H9 (cell line): ENCODE measurements around the gene DLG2. TPM values are rescaled to one million over a fixed set of nuclear protein-coding genes. Genes with fewer than 3 reads are reported as not detected.

Experiments
- DNase-seq: peaks from one replicate; pipeline ENCODE4 v3.0.0-alpha.2; 2017
- H2AFZ ChIP-seq: one replicate; pipeline ENCODE4 v1.6.1; 2013; ENCODE audit warnings: mild to moderate bottlenecking, low read length, control low read depth, moderate library complexity
- H2AK5ac ChIP-seq: 2 replicates; pipeline ENCODE4 v1.6.1; 2013; ENCODE audit warnings: low read length, control low read depth, mixed read lengths; ENCODE audit not compliant: insufficient read length
- H2BK120ac ChIP-seq: one replicate; pipeline ENCODE4 v1.6.1; 2013; ENCODE audit warnings: low read depth, mild to moderate bottlenecking, low read length, control low read depth, inconsistent platforms; ENCODE audit not compliant: poor library complexity, severe bottlenecking
- H2BK12ac ChIP-seq: 2 replicates; pipeline ENCODE4 v1.6.1; 2013; ENCODE audit warnings: low read length, control low read depth, mixed read lengths, low read depth; ENCODE audit not compliant: insufficient read length
- H2BK15ac ChIP-seq: 2 replicates; pipeline ENCODE4 v1.6.1; 2013; ENCODE audit warnings: low read depth, low read length, control low read depth
- H2BK20ac ChIP-seq: one replicate; pipeline ENCODE4 v1.6.1; 2013; ENCODE audit warnings: low read depth, mild to moderate bottlenecking, low read length, control low read depth, inconsistent platforms; ENCODE audit not compliant: poor library complexity, severe bottlenecking
- H2BK5ac ChIP-seq: 2 replicates; pipeline ENCODE4 v1.6.1; 2013; ENCODE audit warnings: low read length, control low read depth, mixed read lengths; ENCODE audit not compliant: insufficient read length
- H3K14ac ChIP-seq: 2 replicates; pipeline ENCODE4 v1.6.1; 2013; ENCODE audit warnings: low read length, control low read depth; ENCODE audit not compliant: insufficient read depth
- H3K18ac ChIP-seq: 2 replicates; pipeline ENCODE4 v1.6.1; 2013; ENCODE audit warnings: low read depth, mild to moderate bottlenecking, mixed read lengths, low read length, control low read depth; ENCODE audit not compliant: insufficient read length
- H3K23ac ChIP-seq: 2 replicates; pipeline ENCODE4 v1.6.1; 2013; ENCODE audit warnings: low read length, control low read depth, mixed read lengths, low read depth; ENCODE audit not compliant: insufficient read length
- H3K23me2 ChIP-seq: 2 replicates; pipeline ENCODE4 v1.6.1; 2013; ENCODE audit warnings: low read depth, mild to moderate bottlenecking, mixed read lengths, low read length, control low read depth; ENCODE audit not compliant: insufficient read length, poor library complexity, severe bottlenecking
- H3K27ac ChIP-seq: 2 replicates; pipeline ENCODE4 v1.5.1; 2013; ENCODE audit warnings: low read length, control low read depth, mixed read lengths, low read depth; ENCODE audit not compliant: insufficient read length
- H3K27me3 ChIP-seq: 2 replicates; pipeline ENCODE4 v1.6.1; 2013; ENCODE audit warnings: low read length, control low read depth, inconsistent platforms; ENCODE audit not compliant: insufficient read depth
- H3K4ac ChIP-seq: 2 replicates; pipeline ENCODE4 v1.6.1; 2013; ENCODE audit warnings: low read depth, mild to moderate bottlenecking, control low read depth, inconsistent platforms, low read length, moderate library complexity
- H3K4me1 ChIP-seq: 2 replicates; pipeline ENCODE4 v1.6.1; 2013; ENCODE audit warnings: low read length, control low read depth, inconsistent platforms; ENCODE audit not compliant: insufficient read depth
- H3K4me2 ChIP-seq: 2 replicates; pipeline ENCODE4 v1.6.1; 2013; ENCODE audit warnings: low read length, control low read depth, mixed read lengths; ENCODE audit not compliant: insufficient read length, insufficient read depth
- H3K56ac ChIP-seq: 2 replicates; pipeline ENCODE4 v1.6.1; 2013; ENCODE audit warnings: low read depth, mild to moderate bottlenecking, mixed read lengths, low read length, control low read depth; ENCODE audit not compliant: insufficient read length
- H3K79me1 ChIP-seq: 2 replicates; pipeline ENCODE4 v1.6.1; 2013; ENCODE audit warnings: low read depth, mild to moderate bottlenecking, moderate library complexity, low read length, control low read depth, inconsistent platforms; ENCODE audit not compliant: insufficient read depth, poor library complexity, severe bottlenecking
- H3K79me2 ChIP-seq: 2 replicates; pipeline ENCODE4 v1.6.1; 2013; ENCODE audit warnings: low read length, control low read depth, inconsistent platforms; ENCODE audit not compliant: insufficient read depth
- H3K9ac ChIP-seq: 2 replicates; pipeline ENCODE4 v1.6.1; 2013; ENCODE audit warnings: low read length, control low read depth, mixed read lengths; ENCODE audit not compliant: insufficient read length; ENCODE audit errors: extremely low read depth
- H3K9me3 ChIP-seq: one replicate; pipeline ENCODE4 v1.6.1; 2013; ENCODE audit warnings: low read depth, low read length, inconsistent platforms; ENCODE audit not compliant: control insufficient read depth
- H3T11ph ChIP-seq: one replicate; pipeline ENCODE4 v1.6.1; 2013; ENCODE audit warnings: mild to moderate bottlenecking, low read length, control low read depth, inconsistent platforms
- H4K20me1 ChIP-seq: one replicate; pipeline ENCODE4 v1.6.1; 2013; ENCODE audit not compliant: control insufficient read depth, insufficient read length, insufficient read depth
- H4K5ac ChIP-seq: 2 replicates; pipeline ENCODE4 v1.6.1; 2013; ENCODE audit warnings: low read depth, mild to moderate bottlenecking, mixed read lengths, low read length, control low read depth; ENCODE audit not compliant: insufficient read length
- H4K8ac ChIP-seq: replicated peaks from 2 replicates; pipeline ENCODE4 v1.6.1; 2013; ENCODE audit warnings: low read length, control low read depth, mixed read lengths, low read depth; ENCODE audit not compliant: insufficient read length
- H4K91ac ChIP-seq: 2 replicates; pipeline ENCODE4 v1.6.1; 2013; ENCODE audit warnings: low read depth, mild to moderate bottlenecking, moderate library complexity, mixed read lengths, low read length, control low read depth; ENCODE audit not compliant: insufficient read length
- H3K27ac Mint-ChIP-seq, 3 experiments: 2 replicates in 2 of 3; 3 replicates in 1 of 3; pipeline ENCODE4 v1.8.0; 2020 to 2021; ENCODE audit warnings: mixed read lengths in 3 of 3, mild to moderate bottlenecking in 1 of 3, moderate library complexity in 1 of 3
- H3K27me3 Mint-ChIP-seq: 2 replicates; pipeline ENCODE4 v1.8.0; 2021; ENCODE audit warnings: low read depth, mild to moderate bottlenecking, moderate library complexity, mixed read lengths
- H3K36me3 Mint-ChIP-seq, 3 experiments: 2 replicates in 2 of 3; 3 replicates in 1 of 3; pipeline ENCODE4 v1.8.0; 2020 to 2021; ENCODE audit warnings: low read depth in 3 of 3, mixed read lengths in 3 of 3; ENCODE audit not compliant: insufficient read depth in 1 of 3
- H3K4me1 Mint-ChIP-seq, 2 experiments: 2 replicates each; pipeline ENCODE4 v1.8.0; 2020; ENCODE audit warnings: mixed read lengths in 2 of 2
- H3K4me3 Mint-ChIP-seq, 2 experiments: 2 replicates in 1 of 2; 3 replicates in 1 of 2; pipeline ENCODE4 v1.8.0; 2020 to 2021; ENCODE audit warnings: mild to moderate bottlenecking in 2 of 2, mixed read lengths in 2 of 2, moderate library complexity in 1 of 2
- H3K9me3 Mint-ChIP-seq, 2 experiments: 2 replicates in 1 of 2; 3 replicates in 1 of 2; pipeline ENCODE4 v1.8.0; 2020; ENCODE audit warnings: mild to moderate bottlenecking in 2 of 2, mixed read lengths in 2 of 2, moderate library complexity in 1 of 2
- total RNA-seq: library from RNA; stranded (reverse); gene quantifications from 2 replicates; pipeline ENCODE4 v1.2.1, GENCODE V29; 2021
- TF ChIP-seq, protein P1 (sequence below): fragments of 200-600 bp; sonication (generic); conservative IDR thresholded peaks from 3 replicates; pipeline ENCODE4 v1.8.0; 2021; ENCODE audit warnings: antibody characterized with exemption, mild to moderate bottlenecking

DLG2 gene
- total RNA-seq, 1 experiment from 2014 or later, result 8.0 TPM

DNA sequence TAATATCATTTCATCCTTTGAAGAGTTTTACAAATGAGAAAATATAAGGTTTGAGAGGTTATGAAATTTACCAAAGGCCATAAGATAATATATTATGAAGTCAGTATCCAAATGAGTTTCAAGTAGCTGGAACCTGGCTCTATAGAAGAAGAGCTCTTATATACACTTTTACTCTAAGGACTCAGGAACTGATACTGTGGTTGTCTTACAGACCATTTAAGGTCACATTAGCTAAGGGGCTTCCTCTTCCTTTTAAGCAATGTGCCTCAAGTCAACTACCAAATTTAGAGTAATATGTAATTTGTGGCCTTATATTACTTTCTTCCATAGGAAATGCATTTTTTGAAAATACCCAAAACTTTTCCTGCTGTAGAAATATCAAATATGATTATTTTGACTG lies 369.3 kb downstream of the DLG2 start:
- Histone ChIP-seq H2BK120ac (no peak overlapping the region), H4K91ac (no peak overlapping the region), H3T11ph (no peak overlapping the region), H3K79me1 (no peaks in the 10 kb centered on the region), H3K9me3 (no peaks in the 10 kb centered on the region), H2BK5ac (no peak overlapping the region), H3K23me2 (no peaks in the 10 kb centered on the region), H4K20me1 (no peaks in the 10 kb centered on the region), H4K8ac (no peak overlapping the region), H3K79me2 (no peaks in the 10 kb centered on the region), H2BK15ac (no peak overlapping the region), H3K14ac (no peak overlapping the region), H3K18ac (no peak overlapping the region), H3K27ac (no peak overlapping the region), H3K56ac (no peak overlapping the region), H2BK20ac (no peak overlapping the region), H3K23ac (no peak overlapping the region), H3K4ac (no peak overlapping the region), H3K9ac (no peak overlapping the region), H2AFZ (no peak overlapping the region), H2AK5ac (no peak overlapping the region), H2BK12ac (no peak overlapping the region), H4K5ac (no peak overlapping the region), H3K4me2 (no peak overlapping the region), H3K27me3 (no peaks in the 10 kb centered on the region), H3K4me1 (no peaks in the 10 kb centered on the region)
- peaks cover 9 to 10% of the 10 kb centered on the region in 2 experiments for H3K4me1 Mint-ChIP-seq
- H3K36me3 Mint-ChIP-seq, result peaks cover 3 to 7% (median 5%) of the 10 kb centered on the region in 3 experiments; a peak in 2 of 7 replicates
- TF ChIP-seq, protein P1, sequence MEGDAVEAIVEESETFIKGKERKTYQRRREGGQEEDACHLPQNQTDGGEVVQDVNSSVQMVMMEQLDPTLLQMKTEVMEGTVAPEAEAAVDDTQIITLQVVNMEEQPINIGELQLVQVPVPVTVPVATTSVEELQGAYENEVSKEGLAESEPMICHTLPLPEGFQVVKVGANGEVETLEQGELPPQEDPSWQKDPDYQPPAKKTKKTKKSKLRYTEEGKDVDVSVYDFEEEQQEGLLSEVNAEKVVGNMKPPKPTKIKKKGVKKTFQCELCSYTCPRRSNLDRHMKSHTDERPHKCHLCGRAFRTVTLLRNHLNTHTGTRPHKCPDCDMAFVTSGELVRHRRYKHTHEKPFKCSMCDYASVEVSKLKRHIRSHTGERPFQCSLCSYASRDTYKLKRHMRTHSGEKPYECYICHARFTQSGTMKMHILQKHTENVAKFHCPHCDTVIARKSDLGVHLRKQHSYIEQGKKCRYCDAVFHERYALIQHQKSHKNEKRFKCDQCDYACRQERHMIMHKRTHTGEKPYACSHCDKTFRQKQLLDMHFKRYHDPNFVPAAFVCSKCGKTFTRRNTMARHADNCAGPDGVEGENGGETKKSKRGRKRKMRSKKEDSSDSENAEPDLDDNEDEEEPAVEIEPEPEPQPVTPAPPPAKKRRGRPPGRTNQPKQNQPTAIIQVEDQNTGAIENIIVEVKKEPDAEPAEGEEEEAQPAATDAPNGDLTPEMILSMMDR, result no peak
- no peaks in the 10 kb centered on the region; a peak in 1 of 5 replicates for H3K9me3 Mint-ChIP-seq
- no peak for DNase-seq
- H3K4me3 Mint-ChIP-seq, result no peak overlapping the region
- no peak overlapping the region for H3K27ac Mint-ChIP-seq
- no peaks in the 10 kb centered on the region for H3K27me3 Mint-ChIP-seq
